UCSD-AML1 (cell line): ENCODE measurements around the gene DAO.

Experiments
- DNase-seq: peaks from one replicate; lab custom pipeline; 2025; ENCODE audit not compliant: unreplicated experiment; lab: John Stamatoyannopoulos, UW

DAO gene

GRCh38 chr12:108918206-108918605 is 38.3 kb downstream of the DAO start:
- no peak for DNase-seq

- DNase-seq: no peak
Measured at GRCh38 chr12:108918960-108919642, 39.2 kb downstream of the DAO start.

GRCh38 chr12:108921946-108922345 is 42.1 kb downstream of the DAO start:
- DNase-seq: no peak

- no peak for DNase-seq
Measured at GRCh38 chr12:108922918-108923317, 43.0 kb downstream of the DAO start.

- no peak for DNase-seq
Measured at GRCh38 chr12:108928695-108929094, 48.8 kb downstream of the DAO start.

DNA sequence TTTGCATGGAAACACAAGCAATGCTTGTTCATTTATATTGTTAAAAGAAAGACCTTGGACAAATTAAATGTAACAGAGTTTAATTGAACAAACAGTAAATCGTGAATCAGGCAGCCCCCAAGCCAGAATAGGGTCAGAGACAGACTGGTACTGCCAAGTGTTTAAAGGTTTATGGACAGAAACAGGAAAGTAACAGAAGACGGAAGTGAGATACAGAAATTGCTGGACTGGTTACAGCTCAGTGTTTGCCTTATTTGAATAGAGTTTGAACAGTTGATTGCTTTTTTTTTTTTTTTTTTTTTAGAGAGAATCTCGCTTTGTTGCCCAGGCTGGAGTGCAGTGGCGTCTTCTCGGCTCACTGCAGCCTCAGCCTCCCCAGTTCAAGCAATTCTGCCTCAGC is 50.3 kb downstream of the DAO start:
- no peak for DNase-seq

DNA sequence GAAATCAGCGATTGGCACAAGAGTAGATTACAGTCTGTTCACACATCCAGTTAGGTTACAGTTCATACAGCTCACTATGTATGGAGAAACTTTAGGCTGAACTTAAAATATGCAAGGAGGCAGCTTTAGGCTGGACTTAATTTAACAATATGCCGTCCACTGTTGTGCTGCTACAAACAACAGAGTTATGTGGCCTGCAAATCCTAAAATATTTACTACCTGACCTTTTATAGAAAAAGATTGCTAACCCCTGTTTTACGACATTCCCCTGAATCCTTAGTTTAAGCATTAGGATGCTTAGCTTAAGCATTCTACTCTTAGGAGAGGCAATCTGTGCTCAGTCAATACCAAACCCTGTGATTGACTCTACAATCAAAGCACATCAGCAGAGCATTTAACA is 50.9 kb downstream of the DAO start:
- no peak for DNase-seq

GRCh38 chr12:108933949-108934348 is 54.1 kb downstream of the DAO start:
- DNase-seq: no peak

GRCh38 chr12:108935159-108935763 is 55.4 kb downstream of the DAO start:
- DNase-seq: no peak

DNA sequence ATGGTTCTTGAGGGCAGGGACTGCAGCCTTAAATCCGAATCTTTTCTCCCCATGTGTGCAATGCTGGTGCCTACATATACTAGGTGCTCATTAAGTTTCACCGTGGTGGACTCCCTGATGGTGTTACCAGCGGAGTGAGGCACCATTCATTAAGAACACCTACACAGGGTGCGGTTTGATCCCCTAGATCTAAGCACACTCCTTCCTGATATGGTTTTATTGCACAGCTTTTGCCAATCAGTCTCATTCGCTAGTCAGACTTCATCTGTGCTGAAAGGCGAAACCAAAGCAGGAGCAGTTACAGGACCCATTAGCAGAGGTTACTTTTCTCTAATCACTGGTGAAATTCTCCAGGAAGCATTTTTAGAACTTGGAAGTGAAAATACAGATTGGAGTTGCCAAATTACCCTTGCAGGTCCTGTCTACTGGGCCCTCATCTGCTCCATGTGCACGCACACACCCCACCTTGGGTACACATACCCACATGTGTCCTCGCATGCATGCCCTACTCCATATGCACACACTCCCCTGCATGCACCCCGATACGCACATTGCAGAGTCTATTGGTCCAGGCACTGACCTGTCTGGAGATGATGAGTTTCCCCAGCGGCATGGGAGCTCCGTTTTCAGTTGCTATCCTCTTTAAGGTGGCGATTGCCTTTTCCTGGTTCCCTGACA is 58.5 kb downstream of the DAO start:
- no peak for DNase-seq

DNA sequence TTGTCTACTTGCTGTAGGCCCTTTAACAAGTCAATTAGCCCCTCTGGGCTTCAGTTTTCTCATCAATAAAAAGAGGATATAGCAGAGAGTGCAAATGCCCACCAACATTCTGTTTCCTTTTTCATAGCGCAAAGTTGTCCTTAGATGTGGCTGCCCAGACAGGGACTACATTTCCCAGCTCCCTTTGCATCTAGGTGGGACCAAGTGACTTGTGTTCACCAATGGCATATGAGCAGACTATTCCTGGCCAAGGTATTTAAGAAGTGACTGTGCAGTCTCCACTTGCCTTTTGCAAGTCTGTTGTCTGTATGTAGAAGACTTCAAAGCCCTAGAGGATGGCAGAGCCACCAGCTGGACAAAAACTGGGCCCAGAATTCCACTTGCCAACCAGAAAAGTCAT is 59.7 kb downstream of the DAO start:
- peak; percentile 17 for DNase-seq

- DNase-seq: no peak
Measured at GRCh38 chr12:108940138-108940537, 60.2 kb downstream of the DAO start.

- DNase-seq: no peak
Measured at GRCh38 chr12:108947097-108947496, 67.2 kb downstream of the DAO start.

DNA sequence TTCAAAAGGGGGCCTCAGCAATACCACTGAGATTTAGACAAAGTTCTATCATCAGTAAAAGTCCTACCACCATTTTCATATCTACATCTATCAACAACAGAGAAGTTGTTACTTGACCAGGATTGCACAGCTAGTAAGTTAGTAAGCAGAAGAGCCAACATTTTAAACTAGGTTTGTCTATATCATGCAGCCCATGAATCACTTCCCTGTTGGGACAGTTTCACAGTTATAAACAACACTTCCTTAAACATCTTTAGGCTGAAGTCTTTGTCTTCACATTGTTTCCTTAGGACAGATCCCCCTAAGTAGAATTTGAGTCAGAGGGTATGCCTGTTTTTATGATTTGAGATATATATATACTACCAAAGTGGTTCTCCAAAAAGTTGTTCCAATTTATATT is 68.5 kb downstream of the DAO start:
- no peak for DNase-seq

- no peak for DNase-seq
Measured at GRCh38 chr12:108949976-108950375, 70.1 kb downstream of the DAO start.
